Ishikawa (cell line): ENCODE data around the gene PCNX4.

Experiments
- CEBPB ChIP-seq: IDR thresholded peaks from 2 replicates; pipeline ENCODE4 v1.6.1; 2012
- CREB1 ChIP-seq: IDR thresholded peaks from 2 replicates; pipeline ENCODE4 v1.6.1; 2012; ENCODE audit warnings: low read depth
- EGR1 ChIP-seq: IDR thresholded peaks from 2 replicates; pipeline ENCODE4 v1.6.1; 2012
- EP300 ChIP-seq: IDR thresholded peaks from 2 replicates; pipeline ENCODE4 v1.6.1; 2012; ENCODE audit warnings: borderline replicate concordance
- FOXM1 ChIP-seq: IDR thresholded peaks from 2 replicates; pipeline ENCODE4 v1.6.1; 2012; ENCODE audit warnings: low read depth, borderline replicate concordance
- MAX ChIP-seq: IDR thresholded peaks from 2 replicates; pipeline ENCODE4 v1.6.1; 2012
- NFIC ChIP-seq: IDR thresholded peaks from 2 replicates; pipeline ENCODE4 v1.6.1; 2012
- RAD21 ChIP-seq: IDR thresholded peaks from 2 replicates; pipeline ENCODE4 v1.6.1; 2012; ENCODE audit warnings: low read depth
- REST ChIP-seq: IDR thresholded peaks from 2 replicates; pipeline ENCODE4 v1.6.1; 2012; ENCODE audit warnings: low read depth, mild to moderate bottlenecking
- TAF1 ChIP-seq: IDR thresholded peaks from 2 replicates; pipeline ENCODE4 v1.6.1; 2012; ENCODE audit warnings: low read depth, mild to moderate bottlenecking
- TCF12 ChIP-seq: IDR thresholded peaks from 2 replicates; pipeline ENCODE4 v1.6.1; 2012; ENCODE audit warnings: low read depth
- TEAD4 ChIP-seq: IDR thresholded peaks from 2 replicates; pipeline ENCODE4 v1.6.1; 2012
- USF1 ChIP-seq: IDR thresholded peaks from 2 replicates; pipeline ENCODE4 v1.6.1; 2012
- YY1 ChIP-seq: IDR thresholded peaks from 2 replicates; pipeline ENCODE4 v1.6.1; 2012; ENCODE audit warnings: low read depth
- ZBTB7A ChIP-seq: IDR thresholded peaks from 2 replicates; pipeline ENCODE4 v1.6.1; 2012; ENCODE audit warnings: low read depth

Gene PCNX4

GRCh38 chr14:60151715-60152114, 60.0 kb downstream of the PCNX4 start:
- TF ChIP-seq CEBPB, result no peak

- TF ChIP-seq EGR1, result no peak
- TF ChIP-seq TAF1, result no peak
- no peak for TF ChIP-seq FOXM1
- no peak for TF ChIP-seq TEAD4
- TF ChIP-seq RAD21, result no peak
- TF ChIP-seq CREB1, result no peak
- TF ChIP-seq REST, result no peak
- no peak for TF ChIP-seq TCF12
- TF ChIP-seq ZBTB7A, result no peak
- TF ChIP-seq EP300, result no peak
- TF ChIP-seq USF1, result no peak
- no peak for TF ChIP-seq MAX
- TF ChIP-seq NFIC, result no peak
- no peak for TF ChIP-seq YY1
- no peak for TF ChIP-seq CEBPB
Observed at GRCh38 chr14:60153991-60154390, 62.3 kb downstream of the PCNX4 start.

GRCh38 chr14:60154671-60155070, 62.9 kb downstream of the PCNX4 start:
- TF ChIP-seq CREB1 (no peak), YY1 (no peak)

GRCh38 chr14:60160422-60160821, 68.7 kb downstream of the PCNX4 start:
- TF ChIP-seq CREB1, result no peak
- TF ChIP-seq REST, result no peak
- TF ChIP-seq USF1, result no peak
- TF ChIP-seq ZBTB7A, result no peak
- TF ChIP-seq RAD21, result no peak
- no peak for TF ChIP-seq TAF1
- no peak for TF ChIP-seq CEBPB
- TF ChIP-seq YY1, result no peak

GRCh38 chr14:60161196-60162107, 69.7 kb downstream of the PCNX4 start:
- no peak for TF ChIP-seq TAF1
- TF ChIP-seq USF1, result peak; percentile 82

GRCh38 chr14:60163693-60164092, 72.0 kb downstream of the PCNX4 start:
- TF ChIP-seq ZBTB7A, result no peak

GRCh38 chr14:60164404-60164711, 72.6 kb downstream of the PCNX4 start:
- no peak for TF ChIP-seq NFIC
- no peak for TF ChIP-seq FOXM1
- no peak for TF ChIP-seq MAX
- TF ChIP-seq RAD21, result no peak
- no peak for TF ChIP-seq TEAD4
